GM21515 (cell line): ENCODE measurements around the gene LAMTOR4.

Source experiments
- ATAC-seq: cut with Tn5 transposase; IDR thresholded peaks from one replicate; pipeline ENCODE4 v1.9.1; 2021; ENCODE audit not compliant: unreplicated experiment

Gene LAMTOR4

DNA sequence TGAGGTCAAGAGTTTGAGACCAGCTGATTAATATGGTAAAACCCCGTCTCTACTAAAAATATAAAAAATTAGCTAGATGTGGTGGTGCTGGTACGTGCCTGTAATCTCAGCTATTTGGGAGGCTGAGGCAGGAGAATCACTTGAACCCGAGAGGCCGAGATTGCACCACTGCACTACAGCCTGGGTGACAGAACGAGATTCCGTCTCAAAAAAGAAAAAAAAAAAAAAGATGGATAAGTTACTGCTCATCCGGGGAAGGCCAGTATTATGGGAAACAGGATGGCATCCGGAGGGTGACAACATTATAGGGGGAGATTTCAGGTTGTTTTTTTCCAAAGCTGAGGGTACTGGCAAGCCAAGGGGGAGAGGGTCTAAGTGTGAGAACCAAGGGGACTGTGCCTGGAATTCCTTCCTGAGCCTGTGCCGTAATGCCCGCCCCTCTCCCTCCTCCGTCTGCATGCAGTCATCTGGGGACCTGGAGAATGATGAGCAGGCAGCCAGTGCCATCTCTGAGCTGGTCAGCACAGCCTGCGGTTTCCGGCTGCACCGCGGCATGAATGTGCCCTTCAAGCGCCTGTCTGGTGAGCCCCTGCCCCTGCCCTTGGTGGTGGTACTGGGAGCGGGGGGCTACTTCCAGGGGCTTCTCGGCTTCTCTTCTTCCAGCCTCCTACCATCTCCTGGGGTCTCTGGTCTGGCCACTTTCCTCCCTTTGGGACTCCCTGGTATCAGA is 4.4 kb downstream of the LAMTOR4 start:
- ATAC-seq: no peak

DNA sequence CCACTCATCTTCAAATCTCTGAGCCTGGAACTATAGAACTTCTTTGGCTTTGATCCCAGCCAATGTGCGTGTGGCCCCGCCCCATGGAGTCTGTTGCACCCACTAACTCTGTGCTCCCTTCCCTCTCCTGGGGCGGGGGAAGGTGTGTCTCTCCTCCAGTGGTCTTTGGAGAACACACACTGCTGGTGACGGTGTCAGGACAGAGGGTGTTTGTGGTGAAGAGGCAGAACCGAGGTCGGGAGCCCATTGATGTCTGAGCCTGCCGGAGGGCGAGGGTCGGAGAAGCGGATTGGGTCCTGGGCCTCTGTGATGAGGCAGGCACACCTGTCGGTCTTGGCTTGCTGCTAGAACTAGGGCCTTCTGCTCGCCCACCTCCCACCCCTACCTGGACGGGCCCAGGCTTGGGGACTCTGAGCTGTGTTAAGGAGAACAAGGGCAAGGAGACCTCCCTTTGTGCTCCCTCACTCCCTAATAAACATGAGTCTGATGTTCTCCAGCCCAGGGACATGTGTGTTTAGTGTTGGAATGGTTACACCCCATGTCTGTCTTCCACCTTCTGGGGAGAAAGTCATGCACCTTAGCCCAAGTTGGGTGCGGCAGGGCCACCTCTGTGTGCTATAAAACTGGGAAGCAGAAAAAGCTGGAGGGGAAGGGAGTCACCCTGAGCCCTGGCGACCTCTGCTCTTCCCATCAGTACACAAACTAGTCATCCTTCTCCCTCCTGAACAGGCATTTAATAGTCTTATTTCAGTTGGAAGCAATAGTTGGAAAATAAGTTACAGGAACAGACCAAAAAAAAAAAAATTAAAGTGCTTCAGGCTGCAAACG is 5.2 kb downstream of the LAMTOR4 start:
- no peak for ATAC-seq

DNA sequence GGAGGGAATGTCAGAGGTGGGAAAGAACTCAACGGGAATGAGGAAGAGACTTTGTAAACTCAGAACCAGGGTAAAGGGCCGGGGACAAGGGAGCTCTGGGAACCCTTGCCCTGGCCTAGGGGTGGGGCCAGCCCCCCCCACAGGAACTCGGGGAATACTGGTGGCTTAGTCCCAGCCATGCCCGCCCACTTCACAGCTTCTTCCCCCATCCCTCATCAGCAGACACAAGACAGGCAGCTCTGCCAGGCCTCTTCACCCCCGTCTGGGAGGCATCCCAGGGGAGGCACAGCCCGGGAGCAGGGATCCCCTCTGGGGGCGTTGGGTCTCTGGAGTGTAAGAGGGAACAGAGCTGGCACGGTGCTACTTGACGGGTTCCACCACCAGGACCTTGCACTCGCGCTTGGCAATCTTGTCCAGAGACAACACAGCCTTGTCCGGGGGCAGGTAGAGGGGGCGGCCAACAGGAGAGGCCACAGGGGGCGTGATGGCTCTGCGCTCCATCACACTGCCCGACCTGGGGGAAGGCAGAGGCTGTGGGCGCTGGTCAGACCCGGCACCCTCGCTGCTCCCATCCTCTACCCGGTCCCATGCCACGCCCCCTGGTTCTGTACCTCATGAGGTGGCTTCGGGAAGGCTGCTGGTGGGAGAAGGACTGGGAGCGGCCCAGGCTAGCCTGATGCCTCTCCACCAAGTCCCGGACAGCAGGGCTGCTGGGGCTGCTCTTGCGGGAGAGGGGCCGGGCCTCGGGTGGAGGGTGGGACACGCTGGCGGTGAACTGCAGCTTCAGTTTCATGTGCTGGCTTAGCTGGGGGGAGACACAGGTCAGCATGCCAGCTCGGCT is 6.2 kb downstream of the LAMTOR4 start:
- ATAC-seq: no peak

DNA sequence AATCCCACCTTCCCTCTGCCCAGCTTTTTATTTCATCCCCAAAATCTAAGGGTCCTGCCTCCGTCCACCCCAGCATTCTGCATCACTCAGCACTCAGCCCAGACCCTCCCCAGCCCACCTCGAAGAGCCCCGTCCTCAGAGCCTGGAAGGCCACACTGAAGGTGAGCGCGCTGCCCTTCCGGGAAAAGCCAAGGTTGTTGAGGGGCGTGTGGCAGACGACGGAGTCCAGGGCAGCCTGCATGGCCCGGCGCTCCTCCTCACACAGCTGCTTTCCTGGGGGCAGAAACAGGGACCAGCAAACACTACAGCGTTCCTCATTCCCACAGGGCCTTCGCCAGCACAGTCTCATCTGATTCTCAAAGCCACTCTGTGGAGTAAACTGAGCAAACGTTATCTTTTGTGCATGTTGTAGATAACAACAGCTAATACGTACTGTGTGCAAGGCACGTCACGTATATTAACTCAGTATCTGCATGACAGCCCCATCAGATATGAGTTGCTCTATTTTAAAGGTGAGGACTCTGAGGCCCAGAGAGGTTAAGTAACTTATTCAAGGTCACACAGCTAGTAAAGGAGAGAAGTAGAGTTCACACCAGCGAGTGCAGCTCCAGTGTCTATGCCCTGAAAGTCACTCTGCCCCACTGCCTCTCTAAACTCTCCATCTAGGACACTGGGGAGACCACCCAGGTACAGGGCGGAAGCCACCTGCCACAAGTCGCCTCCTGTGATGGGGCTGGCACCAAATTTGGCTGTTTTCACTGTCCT is 7.0 kb downstream of the LAMTOR4 start:
- no peak for ATAC-seq

DNA sequence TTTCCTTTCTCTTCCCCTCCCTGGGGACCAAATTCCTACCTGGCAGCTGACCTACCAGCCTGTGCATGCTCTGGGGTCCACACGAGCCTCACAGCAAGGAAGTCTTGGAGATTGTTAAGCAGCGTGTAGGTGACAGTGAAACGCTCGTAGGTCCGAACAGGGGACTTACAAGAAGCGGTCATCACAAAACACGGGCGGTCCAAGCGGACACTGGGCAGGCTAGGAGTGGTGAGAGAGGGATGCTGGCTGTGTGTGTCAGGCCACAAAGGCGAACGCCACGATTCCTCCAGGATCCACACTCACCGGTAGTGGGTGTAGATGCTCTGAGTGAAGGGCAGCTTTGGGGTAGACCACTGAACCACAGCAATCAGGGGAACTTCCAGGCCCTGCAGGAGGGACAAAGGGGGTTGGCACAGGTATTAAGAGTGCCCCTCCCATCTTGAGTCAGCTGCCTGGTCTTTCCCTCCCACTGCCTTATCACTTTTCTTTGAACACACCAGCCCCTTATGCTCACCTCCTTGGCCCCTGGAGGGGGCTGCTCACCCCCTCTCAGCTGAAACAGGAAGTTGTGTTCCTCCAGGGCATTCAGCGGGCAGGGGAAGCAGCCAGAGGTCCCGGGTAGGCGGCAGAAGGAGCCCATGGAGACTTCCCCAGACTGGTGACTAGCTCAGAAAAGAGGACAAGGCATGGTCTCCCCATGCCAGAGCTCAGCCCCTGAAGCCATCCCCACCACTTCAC is 7.8 kb downstream of the LAMTOR4 start:
- no peak for ATAC-seq

DNA sequence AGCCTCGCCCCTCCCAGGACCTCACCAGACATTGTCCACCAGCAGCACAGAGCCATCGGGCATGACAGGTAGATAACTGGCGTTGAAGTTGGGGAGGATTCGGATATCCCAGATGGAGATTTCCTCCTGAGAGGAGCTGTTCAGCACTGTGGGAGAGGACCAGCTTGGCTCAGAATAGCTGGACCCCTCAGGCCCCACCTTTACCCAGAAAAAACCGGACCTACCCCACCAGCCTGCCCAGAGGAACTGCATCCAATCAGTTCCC is 8.3 kb downstream of the LAMTOR4 start:
- ATAC-seq: no peak

DNA sequence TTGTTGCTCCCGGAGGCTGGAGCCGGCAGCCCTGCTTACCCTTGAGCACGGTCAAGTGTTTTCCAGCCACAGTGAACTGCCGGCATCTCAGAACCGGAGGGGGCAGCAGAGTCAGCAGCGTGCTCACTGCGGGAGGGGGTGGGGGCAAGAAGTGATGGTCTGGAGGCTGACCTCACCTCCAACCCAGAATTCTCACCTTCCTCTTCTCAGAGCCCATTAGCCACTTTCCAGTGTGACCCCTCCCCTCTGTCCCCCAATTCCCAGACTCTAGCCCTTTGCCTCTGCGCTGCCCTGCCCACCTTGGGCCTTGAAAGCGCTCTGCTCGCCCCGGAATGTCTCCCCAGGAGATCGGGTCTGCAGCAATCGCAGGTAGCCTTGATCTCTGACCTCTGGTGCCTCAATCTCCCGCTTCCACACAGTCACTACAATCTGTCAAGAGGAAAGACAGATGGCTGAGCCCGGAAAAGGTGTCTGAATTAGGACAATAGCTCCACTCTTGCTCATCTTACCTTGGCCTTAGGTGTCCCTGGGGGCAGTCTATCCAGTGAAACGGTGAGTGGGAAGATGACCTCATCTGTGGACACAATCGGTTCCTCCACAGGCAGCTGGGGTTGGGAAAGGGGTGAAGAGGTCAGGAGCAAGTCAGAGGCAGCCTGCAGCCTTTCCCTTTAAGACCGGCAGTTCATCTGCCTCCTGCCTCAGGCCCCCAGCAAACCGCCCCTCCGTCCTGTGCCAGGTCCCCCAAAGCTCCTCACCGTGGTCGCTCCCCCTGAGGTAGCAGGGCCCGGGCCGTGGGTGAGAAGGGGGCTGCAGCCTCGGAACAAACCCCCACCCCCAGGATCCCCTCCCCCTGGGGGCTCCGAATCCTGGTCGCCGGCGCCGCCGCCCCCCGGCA is 8.9 kb downstream of the LAMTOR4 start:
- no peak for ATAC-seq

DNA sequence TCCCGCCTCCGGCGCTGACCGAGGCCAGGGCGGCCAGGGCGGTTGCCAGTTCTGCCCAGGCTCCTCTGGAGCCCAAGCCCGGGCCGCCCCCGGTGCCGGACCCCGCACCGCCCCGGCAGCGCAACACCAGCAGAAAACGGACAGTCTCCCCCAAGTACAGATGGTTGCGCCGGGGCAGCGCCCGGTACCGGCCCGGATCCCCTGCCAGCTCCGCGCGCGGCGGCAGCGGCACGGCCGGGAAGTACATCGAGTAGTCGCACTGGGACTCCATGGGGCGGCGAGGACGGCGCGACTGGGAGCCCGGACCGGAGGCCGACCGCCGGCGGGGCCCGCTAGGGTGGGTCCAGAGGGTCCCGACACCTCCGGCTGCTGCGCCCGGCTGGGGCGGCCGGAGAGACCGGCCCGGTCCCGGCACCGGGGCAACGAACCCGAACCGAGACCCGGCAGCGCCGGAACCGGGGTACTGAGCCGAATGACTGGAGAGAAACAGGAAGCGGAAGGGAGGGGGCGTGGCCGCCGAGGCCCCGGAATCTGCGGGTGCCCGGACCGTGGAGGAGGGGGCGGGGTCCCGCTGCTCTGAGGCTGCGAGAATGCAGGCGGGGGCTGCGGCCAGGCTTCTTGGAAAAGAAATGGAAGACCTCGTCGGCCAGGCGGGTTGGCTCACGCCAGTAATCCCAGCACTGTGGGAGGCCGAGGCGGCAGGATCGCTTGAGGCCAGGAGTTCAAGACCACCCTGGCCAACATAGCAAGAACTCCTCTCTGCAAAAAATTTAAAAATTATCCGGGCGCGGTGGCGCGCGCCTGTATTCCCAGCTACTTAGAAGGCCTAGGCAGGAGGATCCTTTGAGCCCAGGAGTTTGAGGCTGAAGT is 9.7 kb downstream of the LAMTOR4 start, which contains the start of gene TRAPPC14:
Gene TRAPPC14, minus strand, starts transcription at position 495 of the 870 bp plus-strand sequence. Its CDS starts 224 bp downstream, at position 271.
- peak; percentile 64 for ATAC-seq

DNA sequence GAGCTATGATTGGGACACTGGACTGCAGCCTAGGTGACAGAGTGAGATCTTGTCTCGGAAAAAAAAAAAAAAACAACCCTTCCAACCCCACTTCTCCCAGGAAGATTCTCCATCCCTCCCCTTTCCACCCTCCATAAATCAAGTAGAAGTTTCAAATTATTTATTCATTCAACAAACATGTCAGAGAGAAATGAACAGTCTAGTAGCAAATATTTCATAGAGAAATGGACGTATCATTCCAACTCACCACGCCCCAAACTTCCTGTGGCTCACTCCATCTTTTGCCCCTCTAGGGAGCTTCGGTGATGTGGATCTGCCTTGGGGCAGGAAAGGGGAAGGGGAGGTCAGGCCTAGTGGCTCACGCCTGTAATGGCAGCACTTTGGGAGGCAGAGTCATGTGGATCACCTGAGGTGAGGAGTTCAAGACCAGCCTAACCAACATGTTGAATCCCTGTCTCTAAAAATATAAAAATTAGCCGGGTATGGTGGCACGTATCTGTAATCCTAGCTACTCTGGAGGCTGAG is 10.4 kb downstream of the LAMTOR4 start:
- no peak for ATAC-seq

DNA sequence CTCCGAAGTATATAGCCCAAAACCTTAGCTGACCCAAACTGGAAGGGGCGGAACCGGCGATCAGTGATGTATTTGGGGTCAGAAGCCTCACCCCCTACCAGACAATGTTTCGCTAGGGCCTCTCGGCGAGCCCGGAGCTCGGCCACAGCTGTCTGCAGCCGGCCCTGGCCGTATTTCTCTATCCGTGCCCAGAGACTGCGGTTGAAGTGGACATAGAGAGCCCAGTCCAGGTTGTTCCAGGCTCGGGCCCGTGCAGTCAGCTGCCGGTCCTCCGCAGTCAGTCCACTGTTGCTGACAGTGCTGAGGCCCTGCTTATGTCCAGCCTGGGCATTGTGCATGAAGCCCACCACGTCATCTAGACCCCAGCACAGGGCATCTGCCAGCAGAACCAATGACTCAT is 11.3 kb downstream of the LAMTOR4 start:
- no peak for ATAC-seq

DNA sequence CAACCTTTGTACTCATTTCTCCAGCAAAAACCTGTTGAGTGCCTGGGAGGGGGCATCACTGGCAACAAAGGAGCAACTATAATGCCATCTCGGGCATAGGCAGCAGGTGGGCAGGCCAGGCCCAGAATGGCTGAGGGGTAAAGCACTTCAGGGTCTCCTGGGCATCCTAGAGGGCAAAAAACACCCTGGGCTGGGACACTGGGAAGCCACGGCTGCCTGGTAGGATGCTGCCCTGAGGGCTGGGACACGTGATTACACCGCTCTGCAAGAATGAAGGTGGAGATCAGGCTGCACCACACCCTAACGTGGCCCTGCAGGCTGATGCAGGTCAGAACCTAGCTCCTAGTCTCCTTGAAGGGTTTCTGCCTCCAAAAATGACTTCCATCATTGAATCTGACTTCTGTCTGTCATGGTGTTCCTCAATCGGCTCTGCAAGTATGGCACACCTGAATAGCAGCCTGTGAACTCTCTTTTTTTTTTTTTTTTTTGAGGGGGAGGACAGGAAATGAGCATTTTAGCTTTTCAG is 14.4 kb downstream of the LAMTOR4 start:
- ATAC-seq: no peak

DNA sequence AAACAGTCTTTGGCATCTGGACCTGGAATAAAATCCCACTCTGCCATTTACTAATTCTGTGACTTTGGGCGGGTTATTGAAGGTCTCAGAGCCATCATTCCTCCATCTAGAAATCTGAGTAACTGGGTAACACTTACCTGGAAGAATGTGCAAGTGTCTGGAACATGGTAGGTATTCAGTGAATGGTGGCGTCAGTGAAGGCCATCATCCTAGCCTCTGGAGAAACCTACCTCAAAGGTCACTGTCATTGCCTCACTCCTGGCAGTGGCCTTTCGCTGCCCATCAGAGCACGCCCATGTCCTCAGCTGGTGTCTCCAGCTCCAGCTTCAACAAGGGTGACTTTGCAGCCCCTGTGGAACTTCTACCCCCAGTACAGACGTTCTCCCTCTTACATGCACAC is 15.2 kb downstream of the LAMTOR4 start:
- no peak for ATAC-seq

DNA sequence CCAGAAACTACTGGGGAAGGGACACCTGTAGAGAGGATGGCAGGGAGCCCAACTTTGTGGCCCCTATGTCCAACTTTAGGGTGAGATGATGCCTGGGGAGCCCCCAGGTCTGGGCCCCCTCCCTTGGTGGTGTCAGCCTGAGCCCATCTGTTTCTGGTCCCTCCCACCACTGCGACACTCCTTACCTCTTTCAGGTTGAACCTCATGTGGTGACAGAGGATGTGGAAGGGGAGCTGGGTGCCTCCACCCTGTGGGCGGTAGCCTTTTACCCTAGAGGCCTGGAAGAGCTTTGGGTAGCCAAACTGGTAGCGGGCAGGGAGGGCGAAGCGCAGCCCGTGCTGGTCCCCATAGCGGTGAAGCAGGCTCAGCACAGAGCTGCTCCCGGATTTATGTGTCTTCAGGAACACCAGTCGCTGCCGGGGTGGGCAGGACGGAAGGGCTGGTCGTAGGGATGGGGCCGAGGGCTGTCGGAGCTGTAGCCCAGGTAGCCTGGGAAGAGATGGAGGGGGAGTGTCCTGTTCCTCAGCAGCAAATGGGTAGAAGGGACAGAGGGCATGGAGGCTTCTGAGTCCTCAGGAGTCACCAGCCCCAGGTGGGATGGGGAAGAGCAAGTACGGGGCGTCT is 17.7 kb downstream of the LAMTOR4 start:
- ATAC-seq: no peak

DNA sequence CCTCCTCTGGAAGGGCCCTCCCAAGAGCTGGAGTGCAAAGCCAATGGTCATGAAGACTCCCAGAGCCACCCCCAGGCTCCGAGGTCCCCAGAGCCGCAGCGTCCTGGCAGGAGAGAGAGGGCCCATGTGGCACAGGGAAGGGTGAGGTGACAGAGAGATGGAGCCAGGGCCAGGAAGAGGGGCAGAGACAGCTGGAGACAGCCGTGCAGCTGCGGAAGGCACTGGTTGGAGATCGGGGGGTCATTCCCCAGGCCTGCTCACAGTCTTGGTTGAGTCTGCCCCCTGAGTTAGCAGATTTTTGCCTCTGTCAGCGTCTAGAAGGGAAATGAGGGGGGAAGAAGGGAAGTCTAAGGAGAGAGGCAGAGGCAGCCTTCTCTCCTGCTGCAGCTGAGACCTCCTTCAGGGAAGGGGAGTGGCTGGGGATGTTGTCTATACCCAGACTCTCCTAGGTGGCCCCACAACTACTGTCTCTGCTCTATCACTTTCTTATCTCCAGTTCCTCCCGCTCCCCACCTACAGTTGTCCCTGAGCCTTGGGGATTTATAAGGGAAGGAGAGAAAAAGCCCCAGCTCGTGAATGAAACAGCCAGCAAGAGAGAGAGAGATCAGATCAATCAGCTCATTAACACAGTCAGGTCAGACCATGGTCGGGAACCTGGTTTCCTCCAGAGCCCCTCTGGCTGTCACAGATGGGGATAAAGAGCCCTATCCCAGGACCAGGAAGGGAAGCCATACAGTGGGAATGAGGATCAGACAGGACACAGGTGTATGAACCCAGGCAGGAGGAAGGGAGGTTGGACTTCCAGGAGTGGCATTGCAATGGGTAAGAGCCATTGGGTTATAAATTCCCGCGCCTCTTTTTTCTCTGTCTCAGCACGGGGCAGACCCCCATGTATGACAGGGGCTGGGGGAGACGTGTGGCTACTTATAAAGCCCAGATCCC is 18.5 kb downstream of the LAMTOR4 start:
- ATAC-seq: no peak

DNA sequence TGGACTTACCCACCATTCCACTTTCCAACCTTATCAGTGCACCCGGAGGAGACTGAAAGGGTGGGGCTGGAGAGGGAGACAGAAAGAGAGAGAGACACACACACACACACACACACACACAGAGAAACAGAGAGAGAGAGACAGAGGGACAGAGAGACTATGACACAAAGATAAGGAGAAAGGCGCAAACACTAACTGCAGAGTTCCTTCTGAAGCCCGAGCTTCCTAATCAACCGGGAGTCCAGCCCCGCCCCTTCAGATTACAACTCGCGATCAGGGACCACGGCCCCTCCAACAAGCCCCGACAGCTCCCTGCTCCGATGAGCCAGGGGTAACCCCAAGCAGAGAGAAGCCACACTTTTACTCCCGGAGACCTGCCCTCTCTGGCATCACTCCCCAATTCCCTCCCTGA is 19.2 kb downstream of the LAMTOR4 start:
- no peak for ATAC-seq

DNA sequence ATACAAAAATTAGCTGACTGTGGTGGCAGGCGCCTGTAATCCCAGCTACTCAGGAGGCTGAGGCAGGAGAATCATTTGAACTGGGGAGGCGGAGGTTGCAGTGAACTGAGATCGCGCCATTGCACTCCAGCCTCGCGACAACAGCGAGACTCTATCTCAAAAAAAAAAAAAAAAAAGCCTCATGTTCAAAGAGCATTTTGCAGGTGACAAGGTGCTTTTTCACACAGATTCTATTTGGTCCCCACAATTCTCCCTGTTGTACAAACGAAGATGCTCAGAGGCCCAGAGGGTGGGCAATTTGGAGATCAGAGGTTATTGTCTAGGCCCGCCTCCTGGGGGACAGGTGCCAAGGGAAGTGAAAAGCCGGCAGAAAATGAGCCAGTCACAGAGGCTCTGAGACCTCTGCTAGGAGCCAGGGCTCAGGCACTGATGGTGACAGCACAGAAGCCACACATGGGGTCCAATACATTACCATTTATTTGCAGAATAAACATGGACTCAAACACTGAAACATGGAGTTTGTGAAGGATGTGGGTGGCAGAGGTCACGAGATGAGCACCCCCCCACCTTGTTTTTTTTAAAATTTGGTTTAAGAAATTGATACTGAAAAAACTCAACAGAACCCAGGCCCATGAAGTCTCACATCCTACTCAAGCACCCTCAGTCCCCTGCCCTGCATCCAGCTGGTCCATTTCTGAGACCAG is 20.6 kb downstream of the LAMTOR4 start:
- ATAC-seq: no peak
